ENCODE measurements around the gene METTL8.
"Not testable (repeated sequence)": the region's sequence is repeated elsewhere in the genome, so short reads cannot be mapped to it uniquely, and the experiment has no call there.

The METTL8 gene

DNA sequence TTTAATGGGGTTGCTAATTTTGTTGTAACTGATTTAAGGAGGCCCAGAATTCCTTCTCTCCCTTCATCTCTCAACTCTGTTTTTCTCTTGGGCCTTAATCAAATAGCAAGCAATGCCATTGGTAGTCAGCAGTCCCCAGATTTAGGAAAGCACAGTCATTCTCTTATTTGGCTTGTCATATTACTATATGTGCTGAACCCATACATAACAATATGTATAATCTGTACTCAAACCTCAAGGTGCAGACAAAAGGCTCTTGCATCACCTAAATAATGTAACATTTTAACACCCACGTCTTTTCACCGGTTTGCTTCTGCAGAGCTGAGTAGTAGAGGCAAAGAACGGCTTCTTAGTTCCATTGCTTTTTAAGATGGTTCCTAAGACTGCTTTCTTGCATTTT is 33.4 kb downstream of the METTL8 start:
- no peak for DNase-seq

DNA sequence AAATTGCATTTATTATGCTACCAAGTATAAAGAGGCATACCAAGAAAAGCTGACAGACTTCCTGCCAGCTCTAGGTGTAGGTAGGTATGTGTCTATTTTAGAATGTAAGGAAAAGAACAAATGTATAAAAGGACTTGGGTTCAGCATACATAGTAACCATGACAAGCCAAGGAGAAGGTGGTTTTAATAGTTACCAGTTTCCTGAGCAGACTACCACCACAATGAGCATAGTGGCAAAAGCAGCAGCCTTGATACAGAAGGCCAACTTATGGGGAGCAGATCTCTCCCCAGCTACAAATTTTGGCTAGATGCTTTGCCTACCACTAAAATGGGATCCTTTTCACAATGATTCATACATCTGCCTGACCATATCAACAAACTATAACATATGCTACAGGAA is 34.5 kb downstream of the METTL8 start:
- no peak for DNase-seq

DNA sequence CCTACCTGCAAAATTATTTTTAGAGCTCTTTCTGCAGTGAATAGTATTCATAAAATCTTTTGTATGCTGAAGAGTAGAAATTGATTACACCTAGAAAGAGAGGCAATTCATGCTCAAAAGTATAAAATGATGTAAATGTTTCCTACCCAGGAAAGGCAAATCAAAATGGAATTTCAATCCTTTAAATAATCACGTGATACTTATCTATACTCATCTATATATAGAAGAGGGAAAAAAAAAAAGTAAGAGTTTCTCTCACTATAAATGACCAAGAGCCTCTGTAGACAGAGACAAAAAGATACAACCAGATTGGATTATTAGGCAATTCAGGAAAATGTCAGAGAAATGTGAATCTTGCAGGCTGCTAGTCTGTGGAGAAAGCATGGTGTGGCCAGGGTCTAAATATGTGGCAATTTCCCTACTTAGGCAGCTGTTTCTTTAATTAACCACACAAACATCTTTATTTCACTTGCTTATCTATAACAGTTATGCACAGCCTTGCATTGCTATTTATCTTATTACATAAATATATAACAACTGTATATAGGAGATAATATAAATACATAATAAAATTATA is 39.5 kb downstream of the METTL8 start:
- DNase-seq = no peak

- DNase-seq = no peak
Measured at GRCh38 chr2:171393487-171393886, 40.3 kb downstream of the METTL8 start.

DNA sequence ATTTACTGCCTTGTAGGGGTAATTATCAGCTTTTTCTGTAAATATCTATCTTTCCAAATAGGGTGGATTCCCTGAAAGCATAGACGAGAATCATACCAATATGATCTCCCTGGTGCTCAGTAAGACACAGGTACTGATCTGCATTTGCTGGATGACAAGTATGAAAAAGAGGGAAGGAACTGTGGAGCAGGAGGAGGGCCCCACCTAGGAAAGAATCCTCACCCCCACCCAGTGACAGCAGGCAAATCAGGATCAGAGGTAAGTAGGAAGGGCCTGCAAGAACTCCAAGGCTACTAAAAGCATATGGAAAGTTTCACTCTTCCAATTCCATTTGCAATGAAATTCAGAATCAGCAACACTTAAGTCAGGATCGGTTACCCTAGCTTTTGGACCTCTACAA is 42.3 kb downstream of the METTL8 start:
- DNase-seq = no peak

GRCh38 chr2:171390941-171391516 is 42.8 kb downstream of the METTL8 start:
- DNase-seq = peak; percentile 73

DNA sequence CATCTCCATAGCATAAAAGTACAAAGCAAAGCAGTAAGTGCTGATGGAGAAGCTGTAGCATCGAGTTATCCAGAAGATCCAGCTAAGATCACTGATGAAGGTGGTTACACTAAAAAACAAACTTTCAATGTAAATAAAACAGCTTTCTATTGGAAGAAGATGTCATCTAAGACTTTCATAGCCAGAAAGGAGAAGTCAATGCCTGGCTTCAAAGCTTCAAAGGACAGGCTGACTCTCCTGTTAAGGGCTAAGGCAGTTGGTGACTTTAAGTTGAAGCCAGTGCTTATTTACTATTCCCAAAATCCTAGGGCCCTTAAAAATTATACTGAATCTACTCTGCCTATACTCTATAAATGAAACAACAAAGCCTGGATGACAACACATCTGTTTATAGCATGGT is 44.0 kb downstream of the METTL8 start:
- no peak for DNase-seq

DNA sequence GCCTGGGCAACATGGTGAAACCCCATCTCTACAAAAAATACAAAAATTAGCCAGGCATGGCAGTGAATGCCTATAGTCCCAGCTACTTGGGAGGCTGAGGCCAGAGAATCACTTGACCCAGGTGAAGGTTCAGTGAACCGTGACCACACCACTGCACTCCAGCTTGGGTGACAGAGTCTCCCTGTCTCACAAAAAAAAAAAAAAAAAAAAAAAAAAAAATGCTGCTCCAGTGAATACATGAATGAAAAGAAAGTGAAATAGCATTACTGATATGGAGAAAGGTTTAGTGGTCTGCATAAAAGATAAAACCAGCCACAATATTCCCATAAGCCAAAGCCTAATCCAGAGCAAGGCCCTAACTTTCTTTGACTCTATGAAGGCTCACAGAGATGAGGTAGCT is 44.5 kb downstream of the METTL8 start:
- DNase-seq = no peak

DNA sequence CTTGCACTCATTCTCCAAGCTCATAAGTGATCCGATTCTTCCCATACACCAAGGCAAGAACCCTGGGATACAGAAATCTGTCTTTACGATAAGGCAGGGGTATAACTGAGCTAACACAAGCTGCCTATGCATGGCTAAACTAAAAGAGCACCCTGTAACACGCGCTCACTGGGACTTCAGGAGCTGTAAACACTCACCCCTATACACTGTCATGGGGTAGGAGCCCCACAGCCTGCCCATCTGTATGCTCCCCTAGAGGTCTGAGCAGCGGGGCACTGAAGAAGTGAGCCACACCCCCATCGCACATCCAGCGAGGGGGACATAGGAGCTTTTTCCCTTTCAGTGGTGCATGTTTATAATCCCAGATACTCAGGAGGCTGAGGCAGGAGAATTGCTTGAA is 46.7 kb downstream of the METTL8 start:
- no peak for DNase-seq

DNA sequence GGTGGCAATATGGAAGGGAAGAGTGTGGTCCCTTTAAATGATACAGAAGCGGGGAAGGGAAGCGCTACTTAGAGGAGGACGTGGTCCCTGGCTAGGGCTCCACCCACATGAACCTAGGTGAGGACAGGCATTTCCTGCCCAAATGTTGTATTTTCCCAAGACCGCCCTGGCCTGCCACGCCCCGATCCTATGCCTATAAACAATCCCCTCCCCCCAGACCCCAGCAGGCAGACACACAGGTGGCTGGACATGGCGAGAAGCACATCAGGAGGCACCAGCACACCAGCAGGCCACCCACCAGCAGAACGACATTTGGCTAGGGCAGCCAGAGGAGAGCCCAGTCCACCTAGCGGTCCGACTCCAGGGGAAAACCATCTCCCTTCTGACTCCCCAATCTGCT is 47.2 kb downstream of the METTL8 start:
- no peak for DNase-seq

DNA sequence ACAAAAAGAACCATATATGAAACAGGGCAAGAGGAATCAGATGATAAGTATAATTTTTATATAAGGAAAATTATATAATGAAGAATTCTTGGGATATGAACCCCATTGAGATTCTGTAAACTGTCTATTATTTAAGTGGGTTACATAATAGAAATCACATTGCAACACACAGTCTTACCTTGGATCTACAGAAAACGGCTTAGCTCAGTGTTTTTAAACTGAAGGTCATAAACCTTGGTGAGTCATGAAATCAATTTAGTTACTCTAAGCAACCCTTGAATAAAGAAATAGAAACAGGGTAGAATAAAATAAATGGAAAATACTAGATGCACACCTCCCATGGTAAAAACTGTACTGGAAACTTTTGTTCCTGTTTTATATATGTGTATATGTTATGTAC is 50.7 kb downstream of the METTL8 start:
- no peak for DNase-seq

DNA sequence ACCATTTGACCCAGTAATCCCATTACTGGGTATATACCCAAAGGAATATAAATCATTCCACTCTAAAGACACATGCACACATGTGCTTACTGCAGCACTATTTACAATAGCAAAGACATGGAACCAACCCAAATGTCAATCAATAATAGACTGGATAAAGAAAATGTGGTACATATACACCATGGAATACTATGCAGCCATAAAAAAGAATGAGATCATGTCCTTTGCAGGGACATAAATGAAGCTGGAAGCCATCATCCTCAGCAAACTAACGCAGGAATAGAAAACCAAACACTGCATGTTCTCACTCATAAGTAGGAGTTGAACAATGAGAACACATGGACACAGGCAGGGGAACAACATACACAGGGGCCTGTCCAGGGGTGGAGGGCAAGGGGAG is 51.6 kb downstream of the METTL8 start:
- DNase-seq = not testable (repeated sequence)

DNA sequence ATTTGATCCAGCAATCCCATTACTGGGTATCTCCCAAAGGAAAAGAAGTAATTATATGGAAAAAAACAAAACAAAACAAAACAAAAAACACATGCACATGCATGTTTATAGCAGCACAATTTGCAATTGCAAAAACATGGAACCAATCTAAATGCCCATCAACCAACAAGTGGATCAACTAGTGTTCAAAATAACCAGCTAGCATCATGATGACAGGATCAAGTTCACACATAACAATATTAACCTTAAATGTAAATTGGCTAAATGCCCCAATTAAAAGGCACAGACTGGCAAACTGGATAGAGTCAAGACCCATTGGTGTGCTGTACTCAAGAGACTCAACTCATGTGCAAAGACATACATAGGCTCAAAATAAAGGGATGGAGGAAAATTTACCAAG is 55.9 kb downstream of the METTL8 start:
- not testable (repeated sequence) for DNase-seq

GRCh38 chr2:171367692-171368091 is 66.1 kb downstream of the METTL8 start:
- no peak for DNase-seq

GRCh38 chr2:171365778-171366177 is 68.0 kb downstream of the METTL8 start:
- DNase-seq = no peak

DNA sequence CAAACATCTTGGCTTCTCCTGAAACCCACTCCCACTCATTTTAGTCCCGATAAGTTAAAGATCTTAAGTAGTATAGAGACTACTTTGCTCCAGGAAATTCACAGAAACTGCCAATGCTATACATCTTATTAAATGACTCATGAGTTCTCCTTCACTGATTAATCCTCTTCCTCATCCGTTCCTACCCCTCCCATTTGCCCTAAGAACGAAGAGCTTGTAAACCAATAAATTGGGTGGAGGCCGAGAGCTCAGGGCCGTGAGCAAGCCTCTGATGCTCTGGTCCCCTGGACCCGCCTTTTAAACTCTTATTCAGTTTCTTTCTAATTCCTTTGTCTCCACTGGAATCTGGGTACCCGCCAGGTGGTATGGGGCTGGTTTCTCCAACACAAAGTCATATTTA is 68.6 kb downstream of the METTL8 start:
- DNase-seq = no peak

DNA sequence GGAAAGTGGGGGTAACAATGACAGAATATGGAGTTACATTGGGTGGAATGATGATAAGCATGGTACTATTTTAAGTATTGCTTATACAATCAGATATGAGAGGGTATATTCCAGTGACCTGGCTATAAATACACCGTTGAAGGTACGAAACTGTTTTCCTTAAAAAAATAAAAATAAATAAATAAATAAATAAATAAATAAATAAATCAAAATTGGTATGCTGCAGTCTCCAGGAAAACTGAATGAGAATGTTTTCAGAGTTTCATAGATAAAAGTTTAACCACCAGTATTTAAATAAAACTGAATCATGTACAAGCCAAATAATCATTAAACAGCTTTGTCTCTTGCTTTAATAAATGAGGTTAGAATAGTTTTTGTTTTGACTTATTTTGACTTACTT is 71.4 kb downstream of the METTL8 start:
- no peak for DNase-seq

DNA sequence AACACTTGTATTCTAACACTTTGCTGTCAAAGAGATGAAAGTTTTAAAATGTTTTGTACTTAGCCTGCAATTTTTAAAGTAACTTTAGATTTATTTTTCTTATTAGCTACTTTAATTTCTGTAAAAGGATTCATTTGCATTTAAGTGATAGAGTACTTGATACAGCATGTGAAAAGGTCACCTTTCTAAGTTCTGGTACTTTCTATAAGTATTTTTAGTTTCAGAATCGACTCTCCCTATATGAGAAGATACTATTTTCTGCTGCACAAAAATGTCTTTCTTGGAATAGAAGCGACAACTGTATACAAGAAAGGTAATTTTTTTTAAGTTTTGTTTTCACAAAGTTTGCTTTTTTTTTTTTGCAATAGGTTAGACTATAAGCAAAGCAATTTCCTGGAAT is 72.9 kb downstream of the METTL8 start:
- DNase-seq = no peak

GRCh38 chr2:171353746-171354145 is 80.0 kb downstream of the METTL8 start:
- DNase-seq = not testable (repeated sequence)

DNA sequence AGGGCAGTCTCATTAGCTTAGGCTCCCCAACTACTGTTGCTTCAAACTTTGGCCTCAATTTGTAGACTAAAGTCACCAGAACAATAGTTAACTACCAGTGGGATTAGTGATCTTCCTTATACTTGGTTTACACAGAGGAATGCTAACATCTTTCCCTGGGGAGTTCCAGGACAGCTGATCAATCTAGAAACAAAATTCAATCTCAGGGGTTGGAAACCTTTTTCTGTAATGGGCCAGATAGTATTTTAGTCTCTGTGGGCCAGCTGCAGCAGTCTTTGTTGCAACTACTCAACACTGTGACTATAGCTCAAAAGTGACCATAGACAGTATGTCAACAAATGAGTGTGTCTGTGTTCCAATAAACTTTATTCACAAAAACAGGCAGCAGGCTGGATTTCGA is 85.7 kb downstream of the METTL8 start:
- no peak for DNase-seq

GRCh38 chr2:171347591-171348032 is 86.2 kb downstream of the METTL8 start:
- DNase-seq = peak; percentile 93

- no peak for DNase-seq
Measured at GRCh38 chr2:171346723-171347557, 86.8 kb downstream of the METTL8 start.

DNA sequence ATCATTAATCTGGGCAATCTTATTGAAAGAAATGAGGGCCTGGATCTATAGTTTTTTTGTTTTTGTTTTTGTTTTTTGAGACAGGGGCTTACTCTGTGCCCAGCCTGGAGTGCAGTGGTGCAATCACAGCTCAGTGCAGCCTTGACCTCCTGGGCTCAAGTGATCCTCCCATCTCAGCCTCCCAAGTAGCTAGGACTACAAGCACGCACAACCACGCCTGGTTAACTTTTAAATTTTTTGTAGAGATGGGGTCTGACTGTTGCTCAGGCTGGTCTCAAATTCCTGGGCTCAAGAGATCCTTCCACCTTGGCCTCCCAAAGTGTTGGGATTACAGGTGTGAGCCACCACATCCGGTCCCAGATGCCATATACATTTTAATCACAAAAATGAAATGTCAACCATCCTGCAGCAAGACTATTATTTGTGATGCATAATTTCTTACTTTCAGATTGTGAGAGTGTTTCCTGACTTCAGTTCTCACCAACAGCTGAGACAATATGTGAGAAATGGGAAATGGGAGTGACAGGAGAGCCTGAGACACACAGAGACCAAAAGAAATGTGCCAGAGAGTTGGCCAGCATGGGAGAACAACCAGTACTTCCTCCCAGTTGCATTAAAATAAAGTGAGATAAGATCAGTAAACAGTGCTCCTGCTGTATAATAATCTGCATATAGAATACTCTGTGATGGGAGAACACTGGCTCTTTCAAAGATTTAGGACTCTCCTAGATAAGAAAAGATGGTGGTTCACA is 87.6 kb downstream of the METTL8 start:
- DNase-seq = no peak

- DNase-seq = no peak
Measured at GRCh38 chr2:171344182-171344581, 89.6 kb downstream of the METTL8 start.
